ENCODE results near the gene GARNL3. TPM values are rescaled to one million over a fixed set of nuclear protein-coding genes. Genes with fewer than 3 reads are reported as not detected.

The GARNL3 gene
- total and polyA plus RNA-seq, 8 donors: 2.3 to 7.1 (median 3.4) TPM

- Histone ChIP-seq H3K4me3 (no peak overlapping the region), H3K27ac (no peak overlapping the region), H3K36me3 (no peaks in the 10 kb centered on the region), H3K27me3 (no peaks in the 10 kb centered on the region), H3K9me3 (no peaks in the 10 kb centered on the region), H3K4me1 (no peaks in the 10 kb centered on the region)
- no peak for FAIRE-seq
- no peak for DNase-seq
- TF ChIP-seq, protein P1, sequence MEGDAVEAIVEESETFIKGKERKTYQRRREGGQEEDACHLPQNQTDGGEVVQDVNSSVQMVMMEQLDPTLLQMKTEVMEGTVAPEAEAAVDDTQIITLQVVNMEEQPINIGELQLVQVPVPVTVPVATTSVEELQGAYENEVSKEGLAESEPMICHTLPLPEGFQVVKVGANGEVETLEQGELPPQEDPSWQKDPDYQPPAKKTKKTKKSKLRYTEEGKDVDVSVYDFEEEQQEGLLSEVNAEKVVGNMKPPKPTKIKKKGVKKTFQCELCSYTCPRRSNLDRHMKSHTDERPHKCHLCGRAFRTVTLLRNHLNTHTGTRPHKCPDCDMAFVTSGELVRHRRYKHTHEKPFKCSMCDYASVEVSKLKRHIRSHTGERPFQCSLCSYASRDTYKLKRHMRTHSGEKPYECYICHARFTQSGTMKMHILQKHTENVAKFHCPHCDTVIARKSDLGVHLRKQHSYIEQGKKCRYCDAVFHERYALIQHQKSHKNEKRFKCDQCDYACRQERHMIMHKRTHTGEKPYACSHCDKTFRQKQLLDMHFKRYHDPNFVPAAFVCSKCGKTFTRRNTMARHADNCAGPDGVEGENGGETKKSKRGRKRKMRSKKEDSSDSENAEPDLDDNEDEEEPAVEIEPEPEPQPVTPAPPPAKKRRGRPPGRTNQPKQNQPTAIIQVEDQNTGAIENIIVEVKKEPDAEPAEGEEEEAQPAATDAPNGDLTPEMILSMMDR (IDR thresholded peaks at IDR 0.05): no peak
- WGBS, 2 donors: 72 to 76% methylated on average over 2 of the region's 2 CpGs
- ATAC-seq: no peak
- intact Hi-C loops (cut with DNase I): no loop called here
These were observed 125.6 kb downstream of the GARNL3 start for GRCh38 chr9:127390248-127390545.

DNA sequence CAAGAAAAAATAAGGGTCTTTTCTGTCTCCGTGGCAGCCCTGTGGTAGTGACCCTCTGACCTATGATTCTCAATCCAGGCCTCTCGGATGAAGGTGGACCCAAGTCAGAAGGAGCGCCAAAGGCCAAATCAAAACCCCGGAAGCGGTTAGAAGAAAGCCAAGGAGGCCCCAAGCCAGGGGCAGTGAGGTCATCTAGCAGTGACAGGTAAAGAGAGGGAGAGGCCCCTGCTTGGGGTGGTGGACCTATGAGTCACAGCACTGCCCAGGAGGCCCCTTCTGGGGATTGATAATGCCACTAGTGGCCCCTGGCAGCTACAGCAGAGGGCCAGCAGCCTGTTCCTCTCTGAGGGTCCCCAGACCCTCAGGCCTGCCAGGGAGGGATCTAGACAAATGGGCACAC lies 126.0 kb downstream of the GARNL3 start:
- 78 to 81% methylated on average over 5 of the region's 5 CpGs for WGBS, 2 donors
- H3K4me3 ChIP-seq: no peak overlapping the region
- ATAC-seq (no peak), FAIRE-seq (no peak), DNase-seq (no peak)
- no peak overlapping the region for H3K27ac ChIP-seq
- no peaks in the 10 kb centered on the region for H3K4me1 ChIP-seq
- intact Hi-C loops (cut with DNase I): no loop called here
- H3K36me3 ChIP-seq: no peaks in the 10 kb centered on the region
- no peaks in the 10 kb centered on the region for H3K9me3 ChIP-seq
- H3K27me3 ChIP-seq: no peaks in the 10 kb centered on the region
- TF ChIP-seq, protein P1 (IDR thresholded peaks at IDR 0.05): no peak

DNA sequence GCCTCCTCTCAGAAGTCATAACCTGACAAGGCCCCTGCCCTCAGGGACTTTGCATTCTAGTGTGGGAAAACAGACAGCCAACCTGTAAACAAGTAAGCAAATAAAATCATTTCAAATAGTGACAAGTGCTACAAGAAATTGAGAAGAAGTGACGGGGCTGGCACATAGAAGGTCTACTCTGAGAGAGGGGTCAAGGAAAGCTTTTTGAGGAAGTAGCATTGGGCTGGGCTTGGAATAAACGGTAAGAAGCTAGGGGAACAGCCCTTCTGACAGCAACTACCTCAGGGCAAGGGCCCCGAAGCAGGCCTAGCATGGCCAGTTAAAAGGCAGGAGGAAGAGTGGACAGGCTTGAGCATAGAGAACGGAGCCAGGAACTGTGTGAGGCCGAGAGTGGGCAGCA lies 127.6 kb downstream of the GARNL3 start:
- H3K27ac ChIP-seq: no peak overlapping the region
- H3K4me3 ChIP-seq: no peak overlapping the region
- no peaks in the 10 kb centered on the region for H3K9me3 ChIP-seq
- ATAC-seq (no peak), DNase-seq (no peak), FAIRE-seq (no peak)
- no peaks in the 10 kb centered on the region for H3K4me1 ChIP-seq
- TF ChIP-seq, protein P1 (IDR thresholded peaks at IDR 0.05): no peak
- intact Hi-C loops (cut with DNase I): no loop called here
- WGBS, 2 donors: 86 to 94% methylated on average over 5 of the region's 5 CpGs
- H3K27me3 ChIP-seq: no peaks in the 10 kb centered on the region
- H3K36me3 ChIP-seq: no peaks in the 10 kb centered on the region

GRCh38 chr9:127392976-127393375 lies 128.4 kb downstream of the GARNL3 start:
- Histone ChIP-seq H3K27ac (no peak overlapping the region), H3K4me3 (no peak overlapping the region), H3K36me3 (no peaks in the 10 kb centered on the region), H3K9me3 (no peaks in the 10 kb centered on the region), H3K4me1 (no peaks in the 10 kb centered on the region), H3K27me3 (no peaks in the 10 kb centered on the region)
- DNase-seq (no peak), ATAC-seq (no peak), FAIRE-seq (no peak)
- intact Hi-C loops (cut with DNase I): no loop called here
- TF ChIP-seq, protein P1 (IDR thresholded peaks at IDR 0.05): no peak
- WGBS, 2 donors: 90% methylated on average over 5 of the region's 5 CpGs

GRCh38 chr9:127393645-127394044 lies 129.1 kb downstream of the GARNL3 start:
- 74 to 86% methylated on average over 2 of the region's 2 CpGs for WGBS, 2 donors
- Histone ChIP-seq H3K27ac (no peak overlapping the region), H3K36me3 (no peaks in the 10 kb centered on the region), H3K9me3 (no peaks in the 10 kb centered on the region), H3K4me1 (peaks cover 0 to 6% (median 0%) of the 10 kb centered on the region in 3 donors), H3K4me3 (no peak overlapping the region), H3K27me3 (no peaks in the 10 kb centered on the region)
- TF ChIP-seq, protein P1 (IDR thresholded peaks at IDR 0.05): no peak
- intact Hi-C loops (cut with DNase I): no loop called here
- no peak for DNase-seq
- FAIRE-seq: no peak
- no peak for ATAC-seq

All from pancreas (tissue), 10 donors.